K562 (cell line): ENCODE measurements around the gene ZNF154. TPM values are rescaled to one million over a fixed set of nuclear protein-coding genes. Genes with fewer than 3 reads are reported as not detected.

Experiments used
- ETV6 ChIP-seq, 3 experiments: fragments of 150-350 bp in 1 of 3; sonication (generic) in 1 of 3; formaldehyde crosslinking in 1 of 3; IDR thresholded peaks; 2 replicates each; pipeline versions ENCODE4 v1.6.1 to v1.8.0; 2014 to 2022; ENCODE audit warnings: borderline replicate concordance in 2 of 3, low read depth in 2 of 3, antibody characterized with exemption in 1 of 3, low read length in 1 of 3, mild to moderate bottlenecking in 1 of 3, missing genetic modification reagents in 1 of 3
- JUN ChIP-seq, 2 experiments: sonication (generic) in 1 of 2; formaldehyde crosslinking in 1 of 2; IDR thresholded peaks; 2 replicates each; pipeline versions ENCODE4 v1.6.1 to v1.8.0; 2012 to 2022; ENCODE audit warnings: borderline replicate concordance in 2 of 2, mild to moderate bottlenecking in 2 of 2, improper control_type of control experiment in 1 of 2, low read depth in 1 of 2, low read length in 1 of 2, missing genetic modification reagents in 1 of 2
- SAP30 ChIP-seq: fragments of 200-600 bp; sonication (generic); IDR thresholded peaks from 2 replicates; pipeline ENCODE4 v1.6.1; 2012; ENCODE audit warnings: borderline replicate concordance, low read depth, mild to moderate bottlenecking, moderate library complexity, low read length, control low read depth, inconsistent platforms; ENCODE audit not compliant: insufficient read depth, poor library complexity, severe bottlenecking
- SMAD2 ChIP-seq: fragments of 150-350 bp; IDR thresholded peaks from 2 replicates; pipeline ENCODE4 v1.6.1; 2014; ENCODE audit warnings: low read depth, mild to moderate bottlenecking, low read length
- TFAM ChIP-seq: fragments of 250-450 bp; sonication (Bioruptor Pico); conservative IDR thresholded peaks from 2 replicates; pipeline ENCODE4 v1.5.0; 2021; ENCODE audit warnings: mild to moderate bottlenecking, moderate library complexity
- XRCC3 ChIP-seq: fragments of 450-650 bp; IDR thresholded peaks from 2 replicates; pipeline ENCODE4 v1.6.1; 2017; ENCODE audit warnings: mild to moderate bottlenecking, moderate library complexity
- ZNF253 ChIP-seq: fragments of 250-450 bp; sonication (Bioruptor Pico); conservative IDR thresholded peaks from 2 replicates; pipeline ENCODE4 v1.6.1; 2021; ENCODE audit warnings: mild to moderate bottlenecking
- ZNF551 ChIP-seq: fragments of 250-450 bp; sonication (Bioruptor Pico); IDR thresholded peaks from 2 replicates; pipeline ENCODE4 v1.5.0; 2021; ENCODE audit warnings: mild to moderate bottlenecking, moderate library complexity
- ZNF830 ChIP-seq: fragments of 250-450 bp; sonication (Bioruptor Pico); IDR thresholded peaks from 2 replicates; pipeline ENCODE4 v1.5.0; 2021; ENCODE audit warnings: mild to moderate bottlenecking
- polyA plus RNA-seq, 8 experiments: library from polyadenylated mRNA; depleted of rRNA in 4 of 8; stranded (reverse) in 5 of 8; unstranded in 3 of 8; fragments of >200 nt; fragmentation: Nextera tagmentation in 2 of 8; fragmentation: Illumina TruSeq in 1 of 8; extraction: Ambion mirVana in 2 of 8; extraction: Trizol in 1 of 8; gene quantifications; 2 replicates each; pipeline versions ENCODE4 v1.2.1 to v1.2.3, GENCODE V29; 2011 to 2014; ENCODE audit warnings: inconsistent platforms in 1 of 8, missing spikeins in 1 of 8
- total RNA-seq, 7 experiments: library from RNA; depleted of rRNA in 6 of 7; stranded (reverse); fragments of >200 nt in 6 of 7; fragmentation: Illumina TruSeq in 2 of 7; extraction: Trizol in 2 of 7; gene quantifications; 2 replicates each; pipeline versions ENCODE4 v1.2.1 to v1.2.3, GENCODE V29; 2011 to 2021; ENCODE audit warnings: low replicate concordance in 1 of 7
- TF ChIP-seq, protein P1 (sequence below): fragments of 450-650 bp; formaldehyde crosslinking; IDR thresholded peaks from 2 replicates; pipeline ENCODE4 v1.4.0; 2020; ENCODE audit warnings: mild to moderate bottlenecking
- TF ChIP-seq, protein P2 (sequence below), 3 experiments: fragments of 200-800 bp in 1 of 3; sonication (Bioruptor generic) in 1 of 3; sonication (generic) in 1 of 3; formaldehyde crosslinking in 1 of 3; IDR thresholded peaks; 2 replicates each; pipeline versions ENCODE4 v1.6.1 to v1.8.0; 2016 to 2022; ENCODE audit warnings: mild to moderate bottlenecking in 2 of 3, missing compliant biosample characterization in 2 of 3, missing genetic modification characterization in 2 of 3, missing genetic modification reagents in 1 of 3

Gene ZNF154
- total and polyA plus RNA-seq, 9 of the 15 experiments (the other 6 are each of a cell fraction or from before 2014, with no cell fraction given): 0.06 to 0.11 (median 0.07) TPM; not detected in 6

DNA sequence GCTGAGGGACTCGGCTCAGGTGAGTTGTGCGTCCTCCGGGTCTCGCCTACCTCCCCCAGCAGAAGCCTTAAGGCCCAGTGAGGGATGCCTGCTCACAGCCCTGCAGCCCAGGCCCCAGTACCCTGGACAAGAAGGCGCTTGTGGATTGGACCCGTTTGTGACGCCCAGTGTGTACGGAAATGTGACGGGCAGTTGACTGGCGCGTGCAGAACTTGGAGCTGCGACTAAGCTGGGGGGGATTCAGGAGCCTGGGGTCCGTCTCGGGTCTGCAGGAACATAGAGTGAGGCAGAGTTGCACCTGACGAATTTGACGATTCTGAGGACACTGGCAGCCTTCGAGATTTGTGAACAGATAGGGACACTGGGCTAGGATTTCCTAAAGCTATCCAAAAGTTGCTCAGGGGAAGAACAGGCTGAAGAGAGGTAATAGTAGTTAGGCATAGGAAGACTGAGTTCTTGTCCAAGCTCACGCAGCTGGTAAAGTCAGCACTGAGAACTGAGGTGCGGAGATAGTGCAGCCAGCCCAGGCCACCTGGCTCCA, 26.7 kb downstream of the ZNF154 start (continued):
- TF ChIP-seq, protein P1, sequence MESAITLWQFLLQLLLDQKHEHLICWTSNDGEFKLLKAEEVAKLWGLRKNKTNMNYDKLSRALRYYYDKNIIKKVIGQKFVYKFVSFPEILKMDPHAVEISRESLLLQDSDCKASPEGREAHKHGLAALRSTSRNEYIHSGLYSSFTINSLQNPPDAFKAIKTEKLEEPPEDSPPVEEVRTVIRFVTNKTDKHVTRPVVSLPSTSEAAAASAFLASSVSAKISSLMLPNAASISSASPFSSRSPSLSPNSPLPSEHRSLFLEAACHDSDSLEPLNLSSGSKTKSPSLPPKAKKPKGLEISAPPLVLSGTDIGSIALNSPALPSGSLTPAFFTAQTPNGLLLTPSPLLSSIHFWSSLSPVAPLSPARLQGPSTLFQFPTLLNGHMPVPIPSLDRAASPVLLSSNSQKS (CRISPR knock-in tag): no peak
- TF ChIP-seq JUN (IDR thresholded peaks at IDR 0.05; ENCODE audit: borderline replicate concordance, low read depth, low read length) (no peak), JUN (CRISPR knock-in tag; IDR thresholded peaks at IDR 0.05; ENCODE audit: borderline replicate concordance) (0 out of 2 replicates have a peak, but pooled peaks have one; percentile 41), ZNF551 (CRISPR knock-in tag) (no peak), XRCC3 (no peak), ETV6 (IDR thresholded peaks at IDR 0.05; ENCODE audit: borderline replicate concordance in 1 of 2, low read depth in 2 of 2, low read length in 1 of 2) (no peak), ETV6 (CRISPR knock-in tag; IDR thresholded peaks at IDR 0.05; ENCODE audit: borderline replicate concordance) (0 out of 2 replicates have a peak, but pooled peaks have one; percentile 53), TFAM (no peak), SAP30 (peak; percentile 21), ZNF253 (CRISPR knock-in tag) (no peak), ZNF830 (no peak), SMAD2 (no peak)
- TF ChIP-seq, protein P2, sequence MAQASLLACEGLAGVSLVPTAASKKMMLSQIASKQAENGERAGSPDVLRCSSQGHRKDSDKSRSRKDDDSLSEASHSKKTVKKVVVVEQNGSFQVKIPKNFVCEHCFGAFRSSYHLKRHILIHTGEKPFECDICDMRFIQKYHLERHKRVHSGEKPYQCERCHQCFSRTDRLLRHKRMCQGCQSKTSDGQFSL (CRISPR knock-in tag; IDR thresholded peaks at IDR 0.05): no peak
- TF ChIP-seq, protein P2 (tag; IDR thresholded peaks at IDR 0.05): no peak
